HUES48 (cell line): ENCODE data around the gene AHCYL1.

Source experiments
- H3K27ac ChIP-seq: one replicate; pipeline ENCODE4 v1.7.0; 2013; ENCODE audit warnings: low read depth, low read length, inconsistent platforms
- H3K27me3 ChIP-seq: 2 replicates; pipeline ENCODE4 v1.6.1; 2013; ENCODE audit warnings: mild to moderate bottlenecking, low read length; ENCODE audit not compliant: control insufficient read depth, insufficient read depth
- H3K36me3 ChIP-seq: 2 replicates; pipeline ENCODE4 v1.6.1; 2013; ENCODE audit warnings: low read length; ENCODE audit not compliant: control insufficient read depth, insufficient read depth
- H3K4me1 ChIP-seq: 2 replicates; pipeline ENCODE4 v1.6.1; 2013; ENCODE audit warnings: mild to moderate bottlenecking, low read length; ENCODE audit not compliant: control insufficient read depth, insufficient read depth
- H3K4me3 ChIP-seq: 2 replicates; pipeline ENCODE4 v1.5.1; 2013; ENCODE audit warnings: mild to moderate bottlenecking, low read depth, low read length
- H3K9ac ChIP-seq: 2 replicates; pipeline ENCODE4 v1.6.1; 2013; ENCODE audit warnings: mild to moderate bottlenecking, low read depth, low read length, moderate library complexity
- H3K9me3 ChIP-seq: 2 replicates; pipeline ENCODE4 v1.6.1; 2013; ENCODE audit warnings: low read length; ENCODE audit not compliant: control insufficient read depth, insufficient read depth

Gene AHCYL1

DNA sequence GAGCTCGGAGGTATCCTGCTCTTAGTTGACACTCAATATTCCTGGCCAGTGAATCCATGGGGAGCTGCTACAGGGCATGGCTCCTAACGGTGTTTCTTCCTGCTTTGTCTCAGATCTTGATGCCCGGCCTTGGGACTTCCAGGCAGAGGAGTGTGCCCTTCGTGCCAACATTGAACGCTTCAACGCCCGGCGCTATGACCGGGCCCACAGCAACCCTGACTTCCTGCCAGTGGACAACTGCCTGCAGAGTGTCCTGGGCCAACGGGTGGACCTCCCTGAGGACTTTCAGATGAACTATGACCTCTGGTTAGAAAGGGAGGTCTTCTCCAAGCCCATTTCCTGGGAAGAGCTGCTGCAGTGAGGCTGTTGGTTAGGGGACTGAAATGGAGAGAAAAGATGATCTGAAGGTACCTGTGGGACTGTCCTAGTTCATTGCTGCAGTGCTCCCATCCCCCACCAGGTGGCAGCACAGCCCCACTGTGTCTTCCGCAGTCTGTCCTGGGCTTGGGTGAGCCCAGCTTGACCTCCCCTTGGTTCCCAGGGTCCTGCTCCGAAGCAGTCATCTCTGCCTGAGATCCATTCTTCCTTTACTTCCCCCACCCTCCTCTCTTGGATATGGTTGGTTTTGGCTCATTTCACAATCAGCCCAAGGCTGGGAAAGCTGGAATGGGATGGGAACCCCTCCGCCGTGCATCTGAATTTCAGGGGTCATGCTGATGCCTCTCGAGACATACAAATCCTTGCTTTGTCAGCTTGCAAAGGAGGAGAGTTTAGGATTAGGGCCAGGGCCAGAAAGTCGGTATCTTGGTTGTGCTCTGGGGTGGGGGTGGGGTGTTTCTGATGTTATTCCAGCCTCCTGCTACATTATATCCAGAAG is 69.2 kb downstream of the AHCYL1 start:
- Histone ChIP-seq H3K36me3 (peaks cover 100% of the 10 kb centered on the region), H3K4me1 (no peaks in the 10 kb centered on the region), H3K27ac (no peak overlapping the region), H3K9me3 (no peaks in the 10 kb centered on the region), H3K27me3 (no peaks in the 10 kb centered on the region), H3K9ac (no peak overlapping the region), H3K4me3 (no peak overlapping the region)

DNA sequence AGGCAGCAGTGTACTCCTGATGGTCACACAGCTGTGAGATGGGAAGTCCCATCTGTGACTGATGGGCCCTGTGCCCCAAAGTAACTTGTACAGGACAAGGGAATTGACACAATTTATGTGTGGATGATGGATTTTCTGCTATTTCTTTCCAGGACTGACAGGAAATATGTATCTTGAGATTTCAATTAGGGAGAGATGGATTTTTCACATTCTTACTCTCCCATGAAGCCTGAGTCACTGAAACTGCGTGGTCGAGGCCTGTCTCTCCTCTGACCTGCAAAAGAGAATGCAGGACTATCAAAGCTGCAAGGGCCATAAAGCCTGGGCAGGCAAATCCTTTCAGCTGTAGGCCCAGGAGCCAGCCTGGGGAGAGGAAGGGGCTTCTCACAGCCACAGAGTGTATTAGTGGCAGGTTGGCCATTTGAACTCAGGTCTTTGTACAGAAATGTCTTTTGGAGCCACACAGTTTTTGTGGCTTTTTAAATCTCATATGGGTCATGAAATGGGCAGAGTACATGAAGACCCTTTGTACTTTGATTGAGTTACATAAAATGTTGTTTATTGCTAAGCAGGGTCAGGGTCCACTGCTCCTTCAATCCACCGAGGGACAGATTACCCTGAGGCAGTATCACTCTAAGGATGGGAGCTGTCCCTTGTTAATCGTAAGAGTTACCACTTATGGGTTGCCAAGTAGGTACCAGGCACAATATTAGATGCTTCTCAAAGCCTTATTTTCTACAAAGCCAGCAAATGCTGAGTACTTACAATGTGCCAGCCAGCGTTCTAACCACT is 71.1 kb downstream of the AHCYL1 start:
- Histone ChIP-seq H3K27ac (no peak overlapping the region), H3K36me3 (peaks cover 81% of the 10 kb centered on the region), H3K27me3 (no peaks in the 10 kb centered on the region)

GRCh38 chr1:110056285-110056683 is 71.7 kb downstream of the AHCYL1 start:
- H3K9me3 ChIP-seq, result no peaks in the 10 kb centered on the region
- peaks cover 75% of the 10 kb centered on the region for H3K36me3 ChIP-seq
- no peak overlapping the region for H3K27ac ChIP-seq
- no peaks in the 10 kb centered on the region for H3K27me3 ChIP-seq
- no peaks in the 10 kb centered on the region for H3K4me1 ChIP-seq
- no peak overlapping the region for H3K4me3 ChIP-seq
- H3K9ac ChIP-seq, result no peak overlapping the region

More for the DNA sequence above, 71.1 kb downstream of the AHCYL1 start:
- Histone ChIP-seq H3K4me1 (no peaks in the 10 kb centered on the region), H3K9me3 (no peaks in the 10 kb centered on the region), H3K9ac (no peak overlapping the region), H3K4me3 (no peak overlapping the region)

- peaks cover 70% of the 10 kb centered on the region for H3K36me3 ChIP-seq
- H3K9me3 ChIP-seq, result no peaks in the 10 kb centered on the region
- no peaks in the 10 kb centered on the region for H3K4me1 ChIP-seq
- no peak overlapping the region for H3K9ac ChIP-seq
- no peaks in the 10 kb centered on the region for H3K27me3 ChIP-seq
- no peak overlapping the region for H3K27ac ChIP-seq
- H3K4me3 ChIP-seq, result no peak overlapping the region
These were observed 72.2 kb downstream of the AHCYL1 start for GRCh38 chr1:110056776-110057175.

DNA sequence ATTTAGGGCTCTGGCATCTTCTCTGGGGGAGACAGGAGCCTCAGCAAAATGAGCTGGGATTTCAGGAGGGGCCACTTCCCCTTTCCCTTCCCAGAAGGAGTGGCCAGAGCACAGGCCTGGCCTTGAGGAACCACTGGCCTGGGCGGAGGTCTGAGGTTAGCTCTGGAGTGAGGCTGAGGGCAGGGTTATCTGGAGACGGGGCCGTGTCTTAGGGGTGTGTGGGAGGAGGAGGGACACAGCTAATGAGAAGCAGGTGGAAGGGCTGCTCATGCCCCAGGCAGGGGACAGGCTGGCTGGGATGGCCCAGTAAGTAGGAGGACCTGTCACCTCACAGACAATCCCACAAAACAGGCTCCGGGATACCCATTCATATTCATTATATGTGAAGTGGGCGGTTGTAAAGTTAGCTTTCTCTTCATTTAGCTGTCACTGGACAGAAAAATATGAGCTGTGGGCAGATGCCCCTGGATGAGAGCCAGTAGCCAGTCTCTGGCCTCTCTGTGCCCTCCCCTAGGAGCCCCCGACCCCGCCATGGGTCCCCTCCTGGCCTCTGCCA is 73.5 kb downstream of the AHCYL1 start:
- H3K36me3 ChIP-seq, result peaks cover 58% of the 10 kb centered on the region
- H3K27ac ChIP-seq, result no peak overlapping the region
- H3K4me3 ChIP-seq, result no peak overlapping the region
- no peaks in the 10 kb centered on the region for H3K27me3 ChIP-seq
- no peaks in the 10 kb centered on the region for H3K4me1 ChIP-seq
- H3K9ac ChIP-seq, result no peak overlapping the region
- H3K9me3 ChIP-seq, result no peaks in the 10 kb centered on the region

DNA sequence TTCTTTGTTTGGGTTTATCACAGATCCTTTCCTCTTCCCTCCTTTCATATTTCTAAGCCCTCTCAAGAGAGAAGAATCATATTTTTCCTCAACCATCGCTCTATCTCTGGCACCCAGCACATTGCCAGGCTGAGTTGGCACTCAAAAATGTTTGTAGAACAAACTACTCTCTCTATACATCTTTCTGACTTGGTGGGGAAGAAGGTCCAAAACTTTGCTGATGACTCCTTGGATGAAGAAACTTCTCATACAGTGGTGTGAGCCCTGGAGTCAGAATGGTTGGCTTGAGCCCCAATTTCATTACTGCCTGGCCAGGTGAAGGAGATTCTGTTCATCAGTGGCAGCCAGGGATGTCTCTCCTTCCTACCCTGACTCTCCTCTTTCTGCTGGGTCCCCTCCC is 74.0 kb downstream of the AHCYL1 start:
- no peaks in the 10 kb centered on the region for H3K4me1 ChIP-seq
- no peak overlapping the region for H3K27ac ChIP-seq
- H3K27me3 ChIP-seq, result 0 out of 2 replicates have a peak, but pooled peaks cover under 1% of the 10 kb centered on the region
- H3K9me3 ChIP-seq, result no peaks in the 10 kb centered on the region
- H3K9ac ChIP-seq, result no peak overlapping the region
- no peak overlapping the region for H3K4me3 ChIP-seq
- peaks cover 52% of the 10 kb centered on the region for H3K36me3 ChIP-seq

DNA sequence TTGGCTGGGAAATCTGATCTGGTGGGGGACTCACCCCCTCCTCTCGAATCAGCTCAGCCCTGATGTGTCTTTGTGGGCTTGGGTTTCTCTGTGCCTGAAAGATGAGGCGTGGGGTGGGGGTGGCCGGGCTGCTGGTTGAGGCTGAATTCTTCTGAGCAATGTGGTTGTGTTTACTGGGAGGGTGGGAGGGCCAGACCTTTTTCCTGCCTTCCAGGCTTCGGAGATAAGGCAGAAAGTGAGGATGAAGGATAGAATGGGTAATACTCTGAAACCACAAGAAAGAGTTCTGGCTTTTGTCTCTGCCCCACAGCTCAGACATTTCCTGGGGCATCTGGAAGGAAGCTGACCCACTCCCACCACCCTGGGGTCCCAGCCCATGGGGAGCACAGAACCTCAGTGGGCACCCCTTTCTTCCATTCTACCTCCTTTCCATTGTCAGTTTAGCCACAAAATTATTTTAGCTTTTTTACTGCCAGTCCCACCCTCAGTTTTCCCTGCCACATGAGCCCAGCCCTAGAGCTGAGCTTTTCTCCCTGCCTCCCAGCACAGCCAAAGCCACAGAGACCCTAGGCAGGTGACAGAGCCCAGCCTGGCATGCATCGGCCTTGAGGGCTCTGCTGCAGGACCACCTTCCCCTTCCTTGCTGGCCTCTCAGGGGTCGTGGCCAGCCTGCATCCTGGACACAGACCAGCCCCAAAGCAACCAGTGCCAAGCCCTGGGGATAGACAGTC is 74.7 kb downstream of the AHCYL1 start:
- no peak overlapping the region for H3K9ac ChIP-seq
- no peak overlapping the region for H3K27ac ChIP-seq
- no peak overlapping the region for H3K4me3 ChIP-seq
- H3K4me1 ChIP-seq, result no peaks in the 10 kb centered on the region
- peaks cover 7% of the 10 kb centered on the region; the same call in 1 of the 2 replicates for H3K27me3 ChIP-seq
- H3K9me3 ChIP-seq, result no peaks in the 10 kb centered on the region
- peaks cover 45% of the 10 kb centered on the region for H3K36me3 ChIP-seq

GRCh38 chr1:110060034-110060661 is 75.6 kb downstream of the AHCYL1 start:
- Histone ChIP-seq H3K27me3 (peaks cover 14% of the 10 kb centered on the region), H3K9me3 (no peaks in the 10 kb centered on the region), H3K4me3 (no peak overlapping the region), H3K4me1 (no peaks in the 10 kb centered on the region), H3K36me3 (peaks cover 37% of the 10 kb centered on the region), H3K9ac (no peak overlapping the region), H3K27ac (no peak overlapping the region)

DNA sequence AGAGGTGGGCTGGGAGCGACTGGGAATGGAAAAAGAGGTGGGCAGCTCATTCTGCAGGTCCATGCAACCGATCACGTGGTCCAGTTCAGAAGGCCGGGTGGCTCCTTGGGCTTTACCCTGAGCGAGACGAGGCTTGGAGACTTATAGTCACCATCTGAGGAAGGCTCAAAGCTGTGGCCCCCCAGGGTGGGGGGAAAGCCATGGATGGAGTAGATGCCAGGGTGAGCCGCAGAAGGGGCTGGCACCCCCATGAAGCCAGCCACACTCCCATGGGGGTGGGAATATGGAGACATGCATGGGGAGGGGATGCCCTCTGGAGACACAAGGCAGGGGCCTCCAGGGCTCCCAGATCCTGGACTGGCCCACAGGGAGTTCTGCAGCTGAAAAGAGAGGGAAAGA is 76.1 kb downstream of the AHCYL1 start:
- Histone ChIP-seq H3K9ac (no peak overlapping the region), H3K4me1 (no peaks in the 10 kb centered on the region), H3K36me3 (peaks cover 31% of the 10 kb centered on the region), H3K27me3 (peaks cover 19% of the 10 kb centered on the region), H3K4me3 (no peak overlapping the region), H3K27ac (no peak overlapping the region), H3K9me3 (no peaks in the 10 kb centered on the region)

- H3K9ac ChIP-seq, result no peak overlapping the region
- H3K4me1 ChIP-seq, result no peaks in the 10 kb centered on the region
- peaks cover 25% of the 10 kb centered on the region for H3K36me3 ChIP-seq
- peaks cover 26% of the 10 kb centered on the region for H3K27me3 ChIP-seq
- no peak overlapping the region for H3K4me3 ChIP-seq
- H3K9me3 ChIP-seq, result no peaks in the 10 kb centered on the region
- no peak overlapping the region for H3K27ac ChIP-seq
These were observed 76.8 kb downstream of the AHCYL1 start for GRCh38 chr1:110061341-110061740.
